Measurements from ENCODE around the gene SLC7A6OS.

DNA sequence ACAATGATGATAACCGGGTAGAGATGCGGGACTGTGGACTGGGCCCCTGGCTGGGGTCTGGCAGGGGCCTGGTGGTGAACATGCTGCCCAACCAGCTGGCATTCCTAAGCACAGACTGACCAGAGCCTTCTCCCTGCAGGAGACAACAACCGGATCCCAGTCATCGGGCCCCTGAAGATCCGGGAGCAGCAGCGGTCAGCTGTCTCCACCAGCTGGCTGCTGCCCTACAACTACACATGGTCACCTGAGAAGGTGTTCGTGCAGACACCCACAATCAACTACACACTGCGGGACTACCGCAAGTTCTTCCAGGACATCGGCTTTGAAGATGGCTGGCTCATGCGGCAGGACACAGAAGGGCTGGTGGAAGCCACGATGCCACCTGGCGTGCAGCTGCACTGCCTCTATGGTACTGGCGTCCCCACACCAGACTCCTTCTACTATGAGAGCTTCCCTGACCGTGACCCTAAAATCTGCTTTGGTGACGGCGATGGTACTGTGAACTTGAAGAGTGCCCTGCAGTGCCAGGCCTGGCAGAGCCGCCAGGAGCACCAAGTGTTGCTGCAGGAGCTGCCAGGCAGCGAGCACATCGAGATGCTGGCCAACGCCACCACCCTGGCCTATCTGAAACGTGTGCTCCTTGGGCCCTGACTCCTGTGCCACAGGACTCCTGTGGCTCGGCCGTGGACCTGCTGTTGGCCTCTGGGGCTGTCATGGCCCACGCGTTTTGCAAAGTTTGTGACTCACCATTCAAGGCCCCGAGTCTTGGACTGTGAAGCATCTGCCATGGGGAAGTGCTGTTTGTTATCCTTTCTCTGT, 51.5 kb downstream of the SLC7A6OS start:
- TF ChIP-seq EP300 (IDR thresholded peaks at IDR 0.05) = no peak
- TF ChIP-seq, protein P1, sequence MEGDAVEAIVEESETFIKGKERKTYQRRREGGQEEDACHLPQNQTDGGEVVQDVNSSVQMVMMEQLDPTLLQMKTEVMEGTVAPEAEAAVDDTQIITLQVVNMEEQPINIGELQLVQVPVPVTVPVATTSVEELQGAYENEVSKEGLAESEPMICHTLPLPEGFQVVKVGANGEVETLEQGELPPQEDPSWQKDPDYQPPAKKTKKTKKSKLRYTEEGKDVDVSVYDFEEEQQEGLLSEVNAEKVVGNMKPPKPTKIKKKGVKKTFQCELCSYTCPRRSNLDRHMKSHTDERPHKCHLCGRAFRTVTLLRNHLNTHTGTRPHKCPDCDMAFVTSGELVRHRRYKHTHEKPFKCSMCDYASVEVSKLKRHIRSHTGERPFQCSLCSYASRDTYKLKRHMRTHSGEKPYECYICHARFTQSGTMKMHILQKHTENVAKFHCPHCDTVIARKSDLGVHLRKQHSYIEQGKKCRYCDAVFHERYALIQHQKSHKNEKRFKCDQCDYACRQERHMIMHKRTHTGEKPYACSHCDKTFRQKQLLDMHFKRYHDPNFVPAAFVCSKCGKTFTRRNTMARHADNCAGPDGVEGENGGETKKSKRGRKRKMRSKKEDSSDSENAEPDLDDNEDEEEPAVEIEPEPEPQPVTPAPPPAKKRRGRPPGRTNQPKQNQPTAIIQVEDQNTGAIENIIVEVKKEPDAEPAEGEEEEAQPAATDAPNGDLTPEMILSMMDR (IDR thresholded peaks at IDR 0.05) = no peak

All from suprapubic skin (tissue), 3 donors.